NOMO-1 treated with DMSO at 0.1 percent for 48 hours (cell line): Measurements from ENCODE around the gene RPL13.
A peak's percentile ranks its signal among the peaks of the same experiment; 100 is the strongest.

Experiments
- DNase-seq: peaks from one replicate; lab custom pipeline; 2025; ENCODE audit not compliant: unreplicated experiment; lab: John Stamatoyannopoulos, UW

Gene RPL13

GRCh38 chr16:89544713-89545043 lies 15.8 kb upstream of the RPL13 start:
- no peak for DNase-seq

GRCh38 chr16:89545044-89545830 lies 15.2 kb upstream of the RPL13 start:
- DNase-seq: no peak

GRCh38 chr16:89545831-89546574 lies 14.5 kb upstream of the RPL13 start:
- DNase-seq: no peak

- no peak for DNase-seq
Measured at GRCh38 chr16:89546781-89547180, 13.7 kb upstream of the RPL13 start.

GRCh38 chr16:89547291-89547690 lies 13.2 kb upstream of the RPL13 start:
- no peak for DNase-seq

GRCh38 chr16:89547860-89548259 lies 12.6 kb upstream of the RPL13 start:
- no peak for DNase-seq

GRCh38 chr16:89548344-89549006 lies 12.0 kb upstream of the RPL13 start:
- DNase-seq: no peak

- DNase-seq: no peak
Measured at GRCh38 chr16:89549007-89549700, 11.3 kb upstream of the RPL13 start.

GRCh38 chr16:89550421-89551007 lies 10.0 kb upstream of the RPL13 start:
- DNase-seq: no peak

GRCh38 chr16:89552329-89552728 lies 8.2 kb upstream of the RPL13 start:
- DNase-seq: no peak

GRCh38 chr16:89552913-89553312 lies 7.6 kb upstream of the RPL13 start:
- no peak for DNase-seq

- DNase-seq: no peak
Measured at GRCh38 chr16:89553733-89554132, 6.7 kb upstream of the RPL13 start.

GRCh38 chr16:89554343-89554742 lies 6.1 kb upstream of the RPL13 start:
- no peak for DNase-seq

GRCh38 chr16:89555265-89555664 lies 5.2 kb upstream of the RPL13 start:
- DNase-seq: no peak

- no peak for DNase-seq
Measured at GRCh38 chr16:89555780-89556179, 4.7 kb upstream of the RPL13 start.

GRCh38 chr16:89556750-89557689 lies 3.5 kb upstream of the RPL13 start:
- DNase-seq: peak; percentile 50

GRCh38 chr16:89557690-89558490 lies 2.6 kb upstream of the RPL13 start:
- DNase-seq: no peak

- no peak for DNase-seq
Measured at GRCh38 chr16:89561142-89561883, 831 bp downstream of the RPL13 start.
